Placental pericyte (primary cell): ENCODE measurements around the gene LEKR1. TPM values are rescaled to one million over a fixed set of nuclear protein-coding genes. Genes with fewer than 3 reads are reported as not detected.

Experiments
- small RNA-seq: library from RNA; depleted of rRNA; stranded (forward); fragments of <200 nt; gene quantifications from one replicate; pipeline ENCODE3, GENCODE V24; 2012; ENCODE audit warnings: low replicate concordance
- total RNA-seq: library from RNA; depleted of rRNA; stranded (reverse); fragments of >200 nt; gene quantifications from 2 replicates; pipeline ENCODE4 v1.2.3, GENCODE V29; 2012

The LEKR1 gene
- 1.1 and 1.9 TPM in 2 replicates for total RNA-seq

GRCh38 chr3:156826144-156826895 is at the start of gene LEKR1:
Gene LEKR1, plus strand, starts transcription at chr3:156826353. Its CDS starts 2,977 bp downstream, at chr3:156829330.

Small RNA genes within 50 kb of the gene (small RNA-seq; reads per million reads assigned to genes)
- not detected for gene KLF3P2

Other genes starting within 250 kb of the LEKR1 start
- gene TIPARP, start 151.8 kb upstream of the LEKR1 start, total RNA-seq: 157 and 225 TPM in 2 replicates